Pancreas (tissue), 10 donors: ENCODE measurements around the gene HGD. TPM values are rescaled to one million over a fixed set of nuclear protein-coding genes. Genes with fewer than 3 reads are reported as not detected.

ENCODE experiments used
- ATAC-seq, 4 donors: fragments of 200-7000 bp; cut with Tn5 transposase; one replicate each; pipeline versions ENCODE4 v1.8.0 to v1.9.1; 2020; ENCODE audit warnings: mild to moderate bottlenecking in 4 of 4, moderate library complexity in 4 of 4
- DNase-seq, 6 donors: peaks; one replicate each; pipeline ENCODE4 v3.0.0-alpha.2; 2020
- FAIRE-seq: peaks from 2 replicates; lab custom pipeline; 2012; peaks lifted over from hg19 to GRCh38; lab: Jason Lieb, UNC
- H3K27ac ChIP-seq, 4 donors: fragments of 200-600 bp; sonication (generic); 1 replicate in 3 of 4; 2 replicates in 1 of 4; pipeline versions ENCODE4 v1.5.0 to v1.8.0; 2020
- H3K27me3 ChIP-seq, 4 donors: fragments of 200-600 bp; one replicate each; pipeline ENCODE4 v1.8.0; 2021
- H3K36me3 ChIP-seq, 3 donors: fragments of 200-600 bp; sonication (generic) in 1 of 3; one replicate each; pipeline versions ENCODE4 v1.5.0 to v1.8.0; 2020 to 2021
- H3K4me1 ChIP-seq, 3 donors: fragments of 200-600 bp; one replicate each; pipeline ENCODE4 v1.8.0; 2021
- H3K4me3 ChIP-seq, 4 donors: fragments of 200-600 bp; sonication (generic) in 2 of 4; one replicate each; pipeline versions ENCODE4 v1.5.0 to v1.8.0; 2020 to 2021
- H3K9me3 ChIP-seq, 4 donors: fragments of 200-600 bp; one replicate each; pipeline ENCODE4 v1.8.0; 2021
- WGBS, 2 donors: extraction: QIAGEN DNeasy Blood & Tissue Kit; methylation state at CpG; one replicate each; pipeline ENCODE4 v1.1.7; 2013; 5-methylcytosine and 5-hydroxymethylcytosine counted together
- intact Hi-C, 3 donors: fragments of 100-400 bp; cut with DNase I; formaldehyde crosslinking; loops; one replicate each; pipeline versions ENCODE4 v1.11.1 to v1.14.2; 2022
- polyA plus RNA-seq, 2 donors: library from polyadenylated mRNA; stranded (reverse); fragments of 200-250 nt; gene quantifications; one replicate each; pipeline ENCODE4 v1.2.3, GENCODE V29; 2013
- total RNA-seq, 6 donors: library from RNA; stranded (reverse); fragmentation: NEBNext Ultra II Directional in 4 of 6; extraction: Animal tissue kit (Norgen Biotek cat#: 25700) in 4 of 6; gene quantifications; one replicate each; pipeline versions ENCODE4 v1.2.1 to v1.2.4, GENCODE V29; 2021 to 2023
- TF ChIP-seq, protein P1 (sequence below), 4 donors: fragments of 200-600 bp; sonication (generic) in 3 of 4; IDR thresholded peaks; one replicate each; pipeline versions ENCODE4 v1.5.0 to v1.8.0; 2021; ENCODE audit warnings: antibody characterized with exemption in 4 of 4
- donor health status: healthy with polysubstance abuse.
- donor health status: DM: no; HTN: no; CAD: no; lungs with moderate emphysema.
- donor health status: DM: no; HTN: no; CAD: no.
- donor health status: control.
- donor health status: control.
- donor health status: Bipolar disorder and iron deficiency.
- donor health status: DM: yes; HTN: yes; CAD: no.
- donor health status: DM: no; HTN: no; CAD: no.
- donor health status: DM: no; HTN: no; CAD: no.
- donor health status: DM: yes; HTN: yes; CAD: no.

The HGD gene
- total and polyA plus RNA-seq, 8 donors, result 9.7 to 27.7 (median 16.0) TPM

DNA sequence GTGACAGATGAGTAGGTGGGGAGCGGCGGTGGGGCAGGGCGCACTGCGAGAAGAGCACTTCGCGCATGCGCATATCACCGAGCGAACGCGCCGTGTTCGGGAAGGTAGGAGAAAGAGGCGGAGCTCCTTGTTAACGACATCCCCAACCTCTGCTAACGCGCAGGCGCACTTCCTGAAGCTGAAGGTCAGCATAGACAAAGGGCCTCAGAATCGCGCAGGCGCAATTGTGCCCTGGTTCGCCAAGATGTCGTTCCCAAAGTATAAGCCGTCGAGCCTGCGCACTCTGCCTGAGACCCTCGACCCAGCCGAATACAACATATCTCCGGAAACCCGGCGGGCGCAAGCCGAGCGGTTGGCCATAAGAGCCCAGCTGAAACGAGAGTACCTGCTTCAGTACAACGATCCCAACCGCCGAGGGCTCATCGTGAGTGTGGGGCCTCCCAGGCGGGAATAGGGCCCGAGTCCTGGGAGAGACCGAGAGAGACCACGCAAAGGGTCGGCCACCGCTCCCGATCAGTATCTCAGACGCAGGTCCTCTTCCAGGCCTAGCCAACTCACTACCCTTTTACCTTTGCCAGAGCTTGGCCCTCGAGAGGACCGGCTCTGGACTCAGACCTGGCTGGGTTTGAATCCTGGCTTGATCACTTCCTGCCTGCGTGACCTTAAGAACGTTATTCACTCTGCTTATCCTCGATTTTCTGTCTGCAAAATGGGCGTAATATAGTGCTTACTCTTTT lies 85.8 kb downstream of the HGD start, which contains the start of gene NDUFB4:
NDUFB4 (plus strand) TSS at position 221 of the 737 bp plus-strand sequence; CDS start at position 245, 24 bp downstream.
- FAIRE-seq (peak; percentile 91), ATAC-seq (peak; percentile 98 to 100 (median 100))

DNA sequence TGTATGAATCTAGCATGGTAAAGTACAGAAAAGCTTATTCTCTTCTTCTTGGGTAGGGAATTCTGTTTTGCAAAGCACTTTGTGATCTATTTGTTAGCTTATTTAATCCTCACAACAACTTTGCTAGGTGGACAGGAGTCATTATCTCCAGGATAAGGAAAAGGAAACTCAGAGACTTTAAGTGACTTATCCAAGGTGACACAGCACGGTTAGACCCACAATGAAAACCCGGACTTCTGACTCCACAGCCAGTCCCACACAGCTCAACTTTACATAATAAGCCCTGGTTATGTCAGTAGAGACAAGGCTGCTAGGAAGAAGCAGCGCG lies 86.3 kb downstream of the HGD start:
- Histone ChIP-seq H3K27ac (peak overlapping the region; percentile 74 to 94 (median 82)), H3K9me3 (no peaks in the 10 kb centered on the region), H3K27me3 (no peaks in the 10 kb centered on the region), H3K4me3 (peak overlapping the region; percentile 49 to 76 (median 60)), H3K36me3 (peaks cover 0 to 8% (median 0%) of the 10 kb centered on the region in 3 donors), H3K4me1 (peaks cover 8 to 33% (median 23%) of the 10 kb centered on the region in 3 donors)
- no peak for FAIRE-seq
- WGBS, 2 donors, result 1% methylated on average over 4 of the region's 4 CpGs
- DNase-seq, result no peak
- TF ChIP-seq, protein P1, sequence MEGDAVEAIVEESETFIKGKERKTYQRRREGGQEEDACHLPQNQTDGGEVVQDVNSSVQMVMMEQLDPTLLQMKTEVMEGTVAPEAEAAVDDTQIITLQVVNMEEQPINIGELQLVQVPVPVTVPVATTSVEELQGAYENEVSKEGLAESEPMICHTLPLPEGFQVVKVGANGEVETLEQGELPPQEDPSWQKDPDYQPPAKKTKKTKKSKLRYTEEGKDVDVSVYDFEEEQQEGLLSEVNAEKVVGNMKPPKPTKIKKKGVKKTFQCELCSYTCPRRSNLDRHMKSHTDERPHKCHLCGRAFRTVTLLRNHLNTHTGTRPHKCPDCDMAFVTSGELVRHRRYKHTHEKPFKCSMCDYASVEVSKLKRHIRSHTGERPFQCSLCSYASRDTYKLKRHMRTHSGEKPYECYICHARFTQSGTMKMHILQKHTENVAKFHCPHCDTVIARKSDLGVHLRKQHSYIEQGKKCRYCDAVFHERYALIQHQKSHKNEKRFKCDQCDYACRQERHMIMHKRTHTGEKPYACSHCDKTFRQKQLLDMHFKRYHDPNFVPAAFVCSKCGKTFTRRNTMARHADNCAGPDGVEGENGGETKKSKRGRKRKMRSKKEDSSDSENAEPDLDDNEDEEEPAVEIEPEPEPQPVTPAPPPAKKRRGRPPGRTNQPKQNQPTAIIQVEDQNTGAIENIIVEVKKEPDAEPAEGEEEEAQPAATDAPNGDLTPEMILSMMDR (IDR thresholded peaks at IDR 0.05), result no peak
- ATAC-seq, result peak in 1 of 4 donors; percentile 28
- intact Hi-C loops, result no loop called here

More for the DNA sequence above, 85.8 kb downstream of the HGD start, which contains the start of gene NDUFB4:
- Histone ChIP-seq H3K27ac (peak within 1 kb of the TSS; percentile 74 to 94 (median 82)), H3K27me3 (no peaks in the 10 kb centered on the region), H3K9me3 (no peaks in the 10 kb centered on the region), H3K4me3 (peak within 1 kb of the TSS; percentile 49 to 76 (median 60)), H3K4me1 (peaks cover 8 to 33% (median 23%) of the 10 kb centered on the region in 3 donors), H3K36me3 (peaks cover 0 to 8% (median 0%) of the 10 kb centered on the region in 3 donors)
- WGBS, 2 donors, result 0% methylated on average over 53 of the region's 53 CpGs
- TF ChIP-seq, protein P1 (IDR thresholded peaks at IDR 0.05), result no peak
- peak; percentile 96 to 100 (median 97) for DNase-seq
- intact Hi-C loops, result no loop called here

DNA sequence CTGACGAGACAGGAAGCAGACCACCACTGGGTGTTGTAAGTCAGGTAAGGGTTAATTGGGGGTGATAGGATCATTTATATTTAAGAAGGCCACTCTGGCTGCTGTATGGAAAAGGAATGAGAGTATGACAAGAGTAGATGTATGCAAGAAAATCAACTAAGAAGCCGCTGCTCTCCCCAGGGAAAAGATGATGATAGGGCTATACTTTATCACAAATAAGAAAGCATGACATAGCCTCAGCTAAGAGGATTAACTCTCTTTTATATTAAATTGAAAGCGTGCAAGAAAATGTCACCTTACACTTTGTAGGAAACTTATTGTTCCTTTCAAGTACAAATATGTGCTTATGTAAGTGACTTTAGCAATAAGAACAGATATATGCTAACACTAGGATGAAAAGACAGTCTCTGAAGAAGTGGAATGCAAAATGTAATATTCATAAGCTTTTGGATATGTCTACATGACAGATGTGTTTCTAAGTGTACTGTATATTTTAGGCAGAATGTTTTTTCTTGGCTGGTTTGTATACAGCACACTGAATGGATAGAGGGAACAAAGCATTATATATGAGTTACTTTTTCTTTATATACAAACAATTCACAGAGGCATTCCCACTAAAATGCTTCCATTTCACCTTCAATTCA lies 94.6 kb downstream of the HGD start:
- FAIRE-seq (no peak), DNase-seq (no peak), ATAC-seq (no peak)
- Histone ChIP-seq H3K4me1 (no peaks in the 10 kb centered on the region), H3K4me3 (no peak overlapping the region), H3K36me3 (no peaks in the 10 kb centered on the region), H3K27me3 (no peaks in the 10 kb centered on the region), H3K27ac (no peak overlapping the region), H3K9me3 (no peaks in the 10 kb centered on the region)
- TF ChIP-seq, protein P1 (IDR thresholded peaks at IDR 0.05), result no peak
- intact Hi-C loops, result no loop called here
- WGBS, 2 donors, result 77 to 86% methylated on average over 3 of the region's 3 CpGs

Other genes starting within 250 kb of the HGD start
- 100 to 1,000 TPM in 1 of 6 donors, 10 to 100 TPM in 5; 11.1 to 131 (median 44.3) TPM for gene FSTL1, start 231.2 kb downstream of the HGD start, total RNA-seq
- 1 to 10 TPM; 7.3 to 7.9 TPM for gene FSTL1, start 231.2 kb downstream of the HGD start, polyA plus RNA-seq
- gene NDUFB4, start 85.9 kb downstream of the HGD start, total RNA-seq, result 10 to 100 TPM; 43.0 to 55.2 (median 50.8) TPM
- gene NDUFB4, start 85.9 kb downstream of the HGD start, polyA plus RNA-seq, result 100 to 1,000 TPM in 1 of 2 donors, 10 to 100 TPM in 1; 73.2 to 153 TPM
- 10 to 100 TPM in 2 of 6 donors, 1 to 10 TPM in 4; 6.8 to 14.8 (median 8.6) TPM for gene RABL3, start 60.3 kb upstream of the HGD start, total RNA-seq
- 1 to 10 TPM; 2.1 to 7.1 TPM for gene RABL3, start 60.3 kb upstream of the HGD start, polyA plus RNA-seq
- gene GTF2E1, start 60.5 kb upstream of the HGD start, total RNA-seq, result 1 to 10 TPM; 3.8 to 9.7 (median 7.7) TPM
- 1 to 10 TPM; 2.7 to 3.2 TPM for gene GTF2E1, start 60.5 kb upstream of the HGD start, polyA plus RNA-seq
- gene STXBP5L, start 226.0 kb upstream of the HGD start, total RNA-seq, result 1 to 10 TPM in 1 of 6 donors, under 1 TPM in 5; 0.19 to 1.5 (median 0.54) TPM
- gene STXBP5L, start 226.0 kb upstream of the HGD start, polyA plus RNA-seq, result 1 to 10 TPM in 1 of 2 donors, under 1 TPM in 1; 0.11 to 1.1 TPM